ENCODE results near the gene NUDT21.

- no peak for TF ChIP-seq CTCF (IDR thresholded peaks at IDR 0.05)
- TF ChIP-seq POLR2AphosphoS5 (IDR thresholded peaks at IDR 0.05; ENCODE audit: low read depth, low read length) = no peak
- TF ChIP-seq TCF7L2 (IDR thresholded peaks at IDR 0.05; ENCODE audit: low read depth, low read length) = no peak
- TF ChIP-seq SIN3A (IDR thresholded peaks at IDR 0.05; ENCODE audit: borderline replicate concordance, insufficient read depth, low read depth, low read length) = no peak
Observed at GRCh38 chr16:56405977-56406672, 45.0 kb downstream of the NUDT21 start.
